HG03045 (cell line): ENCODE data around the gene GJD2.

Experiments
- ATAC-seq: cut with Tn5 transposase; IDR thresholded peaks from one replicate; pipeline ENCODE4 v1.9.1; 2021; ENCODE audit warnings: mild to moderate bottlenecking, moderate library complexity; ENCODE audit not compliant: unreplicated experiment

The GJD2 gene

DNA sequence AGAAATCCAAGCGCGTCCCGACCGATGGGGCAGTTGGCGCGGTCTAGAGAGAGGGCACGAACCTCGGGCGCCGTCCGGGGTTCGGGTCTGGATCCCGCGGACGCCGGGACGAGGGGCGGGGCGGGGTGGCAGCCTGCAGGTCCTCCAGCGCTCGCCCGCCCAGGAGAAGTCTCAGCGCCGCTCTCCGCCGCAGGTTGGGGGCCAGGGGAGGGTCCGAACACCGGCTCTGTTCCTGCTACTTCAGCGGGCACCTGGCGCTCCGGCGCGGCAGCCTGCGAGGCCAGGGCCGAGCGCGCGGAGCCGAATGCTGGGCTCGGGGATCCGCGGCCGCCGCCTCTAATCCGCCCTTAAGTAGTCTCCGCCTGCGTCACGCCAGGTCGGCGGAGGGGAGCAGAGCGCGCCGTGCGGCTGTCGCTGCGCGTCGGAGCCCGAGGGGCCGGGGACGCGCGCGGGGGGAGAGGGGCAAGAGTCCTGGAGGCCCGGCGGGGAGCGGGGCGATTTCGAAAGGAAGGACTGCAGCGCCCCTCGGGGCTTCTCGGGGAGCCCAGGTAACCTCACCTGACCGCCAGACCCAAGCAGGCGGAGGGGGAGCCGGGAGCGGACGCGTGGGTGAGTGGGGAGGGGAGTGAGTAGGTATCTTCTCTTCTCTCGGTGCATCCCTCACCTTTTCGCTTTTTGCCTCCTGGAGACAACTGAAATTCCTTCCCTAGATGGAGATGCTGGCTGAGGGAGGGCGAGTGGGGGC, at the start of gene GJD2:
Gene GJD2 (minus strand): TSS at position 325 of the 745 bp plus-strand sequence. CDS start 510 bp downstream, outside the sequence.
- no peak for ATAC-seq

GRCh38 chr15:34804113-34804512, 49.3 kb upstream of the GJD2 start:
- no peak for ATAC-seq

DNA sequence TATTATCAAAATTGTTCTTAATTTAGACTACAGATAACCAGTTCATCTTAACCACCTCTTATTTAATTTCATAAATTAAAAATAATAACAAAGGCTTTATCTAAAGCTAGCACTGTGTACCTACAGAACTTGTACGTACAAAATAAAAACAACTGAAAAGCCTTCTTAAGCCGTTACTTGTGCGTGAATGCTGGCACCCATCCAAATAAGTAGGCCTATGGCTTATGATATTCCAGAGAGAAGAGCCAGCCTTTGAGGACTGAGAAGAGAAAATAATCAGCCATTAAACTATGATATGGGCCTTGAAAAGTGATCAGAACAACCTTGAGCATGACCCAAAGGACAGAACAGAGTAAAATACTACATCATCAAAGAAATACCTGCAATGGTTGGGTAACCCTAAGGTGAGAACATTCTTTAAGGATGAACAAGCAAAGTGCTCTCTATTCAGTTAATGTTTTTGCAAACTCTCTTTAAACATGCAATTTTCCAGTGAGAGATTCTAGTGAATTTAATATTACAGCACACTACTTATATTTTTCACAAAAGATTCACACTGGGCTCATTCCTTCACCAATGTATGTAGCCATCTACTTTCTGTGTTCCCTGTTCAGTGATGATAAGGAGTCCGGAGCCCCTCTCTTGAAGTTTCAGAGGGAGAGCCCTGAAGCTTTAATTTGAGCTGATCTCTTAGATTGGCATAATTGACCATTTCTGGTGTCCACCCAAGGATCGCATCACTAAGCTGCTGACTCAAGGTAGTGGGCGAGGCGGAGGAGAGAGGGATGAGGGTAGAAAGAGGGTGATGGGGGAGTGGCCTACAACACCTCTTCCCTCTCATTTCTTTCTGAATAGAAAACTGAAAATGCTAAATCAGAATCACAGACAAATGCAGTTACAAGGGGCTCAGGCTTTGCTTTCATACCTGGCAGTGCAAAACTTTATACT, 48.3 kb upstream of the GJD2 start:
- ATAC-seq = no peak

DNA sequence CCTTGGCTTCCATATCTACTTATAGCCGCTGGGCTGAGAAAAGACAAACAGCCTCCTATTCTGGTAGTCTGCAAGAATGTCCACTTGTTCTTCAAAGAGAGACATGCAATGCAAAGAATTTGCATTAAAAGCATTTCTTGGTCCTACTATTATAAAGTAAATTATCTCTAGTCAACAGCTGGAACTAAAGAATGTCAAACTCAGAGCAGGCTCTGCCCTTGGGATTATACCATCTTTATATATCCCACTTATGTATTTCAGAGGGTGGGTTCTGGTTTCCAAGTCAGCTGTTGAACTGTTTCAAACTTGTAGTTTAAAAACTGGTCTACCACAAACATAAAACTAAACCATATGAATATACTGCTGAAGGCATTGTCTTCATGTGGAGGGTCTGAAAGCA, 47.6 kb upstream of the GJD2 start:
- no peak for ATAC-seq

- ATAC-seq = no peak
Measured at GRCh38 chr15:34799149-34800101, 44.6 kb upstream of the GJD2 start.

- ATAC-seq = no peak
Measured at GRCh38 chr15:34796847-34797435, 42.1 kb upstream of the GJD2 start.

DNA sequence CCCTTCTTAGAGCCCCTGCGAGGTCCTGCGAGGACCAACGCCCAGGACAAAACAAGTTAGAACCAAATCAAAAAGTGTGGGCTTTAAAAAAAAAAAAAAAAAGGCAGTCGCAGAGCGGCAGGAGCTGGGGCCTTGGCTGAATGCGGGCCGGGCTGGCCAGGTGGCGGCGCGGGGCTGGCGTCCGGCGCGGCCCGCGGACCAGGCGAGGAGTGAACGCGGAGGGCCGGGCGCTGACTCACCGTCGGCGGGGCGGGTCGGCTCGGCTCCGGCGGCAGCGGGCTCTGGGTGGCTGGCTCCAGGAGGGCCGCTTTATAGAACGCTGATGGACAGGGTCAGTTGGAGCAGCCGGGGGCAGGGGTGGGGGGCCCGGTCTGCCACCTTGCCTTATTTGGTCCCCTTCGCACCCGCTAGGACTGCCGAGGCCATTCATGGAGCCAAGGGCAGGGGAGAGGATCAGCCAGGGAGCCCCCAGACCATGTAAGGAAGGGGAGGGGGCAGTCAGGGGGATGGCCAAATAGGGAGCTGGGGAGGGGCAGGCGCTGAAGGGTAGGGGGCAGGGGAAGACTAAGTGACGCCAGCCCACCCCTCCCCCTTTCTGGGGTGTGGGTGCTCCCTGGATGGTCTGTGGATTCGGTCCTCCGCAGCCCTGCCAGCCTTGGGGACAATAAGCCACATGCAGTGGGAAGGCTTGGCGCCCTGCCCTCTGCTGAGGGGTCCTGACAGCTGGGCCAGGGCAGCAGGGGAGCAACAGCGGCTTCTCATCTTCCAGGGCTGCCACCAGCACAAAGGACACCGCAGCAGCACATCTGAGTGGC, 40.7 kb upstream of the GJD2 start, which contains the start of gene ACTC1:
Gene ACTC1 (minus strand): TSS at position 283 of the 815 bp plus-strand sequence. CDS start 741 bp downstream, outside the sequence.
- no peak for ATAC-seq

DNA sequence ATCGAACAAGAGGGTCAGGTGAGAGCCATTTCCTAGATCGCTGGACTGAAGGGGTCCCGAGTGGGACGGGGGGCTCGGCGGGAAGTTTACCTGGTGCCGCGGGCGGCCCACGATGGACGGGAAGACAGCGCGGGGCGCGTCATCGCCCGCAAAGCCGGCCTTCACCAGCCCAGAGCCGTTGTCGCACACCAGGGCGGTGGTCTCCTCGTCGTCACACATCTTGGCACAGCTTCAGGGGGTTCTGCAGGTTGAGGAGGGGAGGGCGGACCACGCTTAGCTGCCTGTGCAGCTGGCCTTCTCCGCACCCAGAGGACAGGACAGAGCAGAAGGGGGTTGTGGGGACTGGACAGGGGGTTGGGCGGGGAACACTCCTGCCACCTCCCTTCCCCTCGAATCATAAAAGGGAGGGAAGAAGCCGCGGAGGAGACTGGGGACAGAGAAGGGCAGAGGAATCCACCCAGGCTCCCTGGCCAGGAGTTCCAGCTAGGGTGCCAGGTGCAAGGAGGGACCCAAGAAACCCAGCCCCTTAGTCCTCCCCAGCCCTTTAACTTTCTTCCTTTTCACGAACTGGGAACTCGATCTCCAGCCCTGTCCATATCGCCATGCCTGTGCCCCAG, 39.9 kb upstream of the GJD2 start:
- ATAC-seq = no peak

DNA sequence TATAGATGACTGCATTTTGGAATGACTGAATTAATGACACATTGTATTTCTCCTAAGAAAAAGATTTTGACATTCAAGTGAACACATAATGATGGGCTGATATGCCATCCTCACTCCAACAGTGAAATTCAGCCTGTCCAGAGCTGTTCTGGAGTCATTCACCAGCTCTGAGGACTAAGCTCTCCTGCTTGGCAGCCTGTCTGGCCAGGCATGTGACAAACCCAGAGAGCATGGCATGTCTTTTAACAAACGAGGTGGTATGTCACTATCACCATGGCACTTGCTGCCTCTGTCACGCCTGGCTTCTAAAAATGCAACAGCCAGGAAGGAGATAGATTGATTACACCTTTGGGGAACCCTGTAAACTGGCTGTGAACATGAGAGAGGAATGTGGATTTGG, 39.1 kb upstream of the GJD2 start:
- no peak for ATAC-seq

GRCh38 chr15:34793071-34793470, 38.3 kb upstream of the GJD2 start:
- no peak for ATAC-seq

DNA sequence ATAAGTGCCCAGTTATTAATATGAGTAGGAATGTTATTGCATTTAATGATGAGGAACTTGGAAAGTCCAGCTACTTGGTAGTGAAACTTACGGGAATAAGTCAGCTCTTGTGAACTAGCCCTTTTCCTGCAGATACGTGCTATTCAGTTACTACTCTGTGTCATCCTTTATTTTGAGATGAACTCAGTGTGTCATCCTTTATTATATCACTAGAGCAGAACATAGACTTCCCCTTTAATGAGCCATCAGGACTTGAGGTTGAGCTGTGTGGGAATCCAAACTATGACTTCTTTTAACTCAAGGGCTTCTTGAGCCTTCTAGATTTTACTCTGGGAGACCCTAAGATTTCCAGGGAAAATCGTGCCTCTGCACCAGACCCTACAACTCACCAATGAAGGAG, 36.9 kb upstream of the GJD2 start:
- ATAC-seq = no peak

DNA sequence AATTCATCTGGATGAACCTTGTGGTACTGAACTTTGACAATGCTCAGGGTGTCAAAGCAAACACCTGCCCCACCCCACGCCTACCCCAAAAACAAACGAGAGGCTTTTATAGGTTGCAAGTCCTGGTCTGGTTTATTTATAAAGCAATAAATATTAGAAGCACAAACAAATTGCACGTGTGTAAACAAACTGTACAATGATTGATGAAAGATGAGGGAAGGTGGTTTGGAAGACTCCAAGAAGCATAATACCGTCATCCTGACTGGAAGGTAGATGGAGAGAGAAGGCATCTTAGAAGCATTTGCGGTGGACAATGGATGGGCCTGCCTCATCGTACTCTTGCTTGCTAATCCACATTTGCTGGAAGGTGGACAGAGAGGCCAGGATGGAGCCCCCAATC, 35.3 kb upstream of the GJD2 start:
- no peak for ATAC-seq

- ATAC-seq = no peak
Measured at GRCh38 chr15:34789326-34789725, 34.5 kb upstream of the GJD2 start.

DNA sequence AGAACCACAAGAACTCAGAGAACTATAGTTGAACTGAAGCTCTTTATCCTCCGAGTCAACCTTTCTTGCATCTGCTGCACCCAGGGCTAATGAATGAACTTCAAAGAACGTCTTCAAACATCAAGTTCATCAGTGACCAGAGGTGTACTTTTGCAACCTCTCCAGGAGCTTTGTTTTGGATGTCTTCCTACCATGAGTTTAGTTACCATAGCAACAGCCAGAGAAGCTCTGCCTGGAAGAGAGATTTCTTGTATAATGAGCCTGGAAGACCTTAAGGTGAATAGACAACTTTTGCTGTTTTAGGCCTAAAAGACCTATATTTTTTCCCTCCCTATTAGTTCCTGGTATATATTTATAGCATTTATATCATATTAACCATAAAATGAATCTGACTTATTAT, 31.4 kb upstream of the GJD2 start:
- no peak for ATAC-seq

DNA sequence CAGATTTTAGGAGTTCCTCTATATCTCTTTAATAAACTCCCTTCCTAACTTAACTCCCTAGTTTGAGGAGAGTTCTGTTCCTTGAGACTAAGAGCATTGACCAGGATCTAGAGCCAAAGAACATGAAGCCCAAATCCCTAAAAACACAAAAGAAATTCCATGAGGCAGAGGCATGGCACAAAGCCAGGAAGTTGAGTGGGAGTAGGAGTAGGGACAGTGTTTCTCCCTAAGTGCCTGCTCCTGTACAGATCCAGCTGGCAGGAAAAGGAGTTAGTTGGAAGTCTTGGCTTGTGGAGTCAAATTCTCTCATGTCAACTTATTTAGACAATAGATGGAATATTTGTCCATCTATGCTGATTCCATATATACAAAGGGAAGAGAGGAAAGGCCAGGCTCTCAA, 29.2 kb upstream of the GJD2 start:
- no peak for ATAC-seq

- no peak for ATAC-seq
Measured at GRCh38 chr15:34783431-34783830, 28.6 kb upstream of the GJD2 start.

DNA sequence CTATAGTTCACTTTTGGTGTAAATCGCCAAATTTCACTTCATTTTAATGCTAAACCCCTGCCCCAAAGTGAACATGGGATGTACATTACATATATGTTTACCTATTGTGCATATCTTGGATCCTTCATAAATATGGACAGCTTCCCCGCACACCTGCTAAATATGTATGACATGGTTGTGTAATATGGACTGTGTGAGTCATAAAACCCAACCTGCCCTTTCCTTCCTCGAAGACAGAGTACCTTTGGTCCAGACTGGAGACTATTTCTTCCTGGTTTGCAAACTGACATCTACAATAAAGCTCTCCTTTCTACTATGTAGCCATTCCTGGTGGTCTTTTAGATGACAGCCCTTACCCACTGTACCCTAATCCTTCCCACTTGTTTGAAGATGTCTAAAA, 28.1 kb upstream of the GJD2 start:
- ATAC-seq = no peak

GRCh38 chr15:34780725-34781124, 25.9 kb upstream of the GJD2 start:
- no peak for ATAC-seq

DNA sequence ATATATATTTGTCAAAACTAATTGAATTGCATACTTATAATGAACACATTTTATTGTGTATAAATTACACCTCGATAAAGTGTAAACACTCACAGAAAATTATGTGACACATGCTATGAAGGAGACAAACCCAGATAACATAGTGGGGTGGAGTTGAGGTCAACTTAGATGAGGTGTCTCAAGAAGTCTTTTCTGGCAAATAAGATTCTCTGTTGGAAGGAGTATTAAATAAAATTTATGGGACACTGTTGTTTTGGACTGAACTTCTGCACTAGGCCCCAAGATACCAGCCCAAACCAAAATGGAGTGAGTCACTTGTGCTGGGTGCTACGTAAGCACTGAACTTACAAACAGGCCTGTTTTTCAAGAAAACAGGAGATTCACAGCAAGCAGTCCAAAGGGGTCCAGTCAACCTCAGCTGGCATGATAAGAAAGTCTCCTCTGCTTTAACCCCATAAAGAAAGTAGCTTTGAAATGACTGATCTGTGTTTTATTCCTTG, 21.9 kb upstream of the GJD2 start:
- no peak for ATAC-seq
